ENCODE results near the gene ALPK3. TPM values are rescaled to one million over a fixed set of nuclear protein-coding genes. Genes with fewer than 3 reads are reported as not detected.

Gene ALPK3
- total RNA-seq: 0.11 and 0.25 TPM in 2 replicates

GRCh38 chr15:84816694-84817465, at the start of gene ALPK3:
ALPK3 (plus strand) TSS chr15:84817356; CDS start chr15:84817453, 97 bp downstream.

GRCh38 chr15:84883916-84884781, 67.0 kb downstream of the ALPK3 start, which contains the start of gene SLC28A1:
SLC28A1 (plus strand) TSS chr15:84884662; CDS start chr15:84887761, 3,099 bp downstream.

Other genes starting within 250 kb of the ALPK3 start
- gene ZSCAN2, start 216.3 kb upstream of the ALPK3 start, total RNA-seq: 7.4 and 8.1 TPM in 2 replicates
- gene WDR73, start 163.1 kb upstream of the ALPK3 start, total RNA-seq: 30.4 and 32.2 TPM in 2 replicates
- gene NMB, start 159.2 kb upstream of the ALPK3 start, total RNA-seq: 3.6 and 4.0 TPM in 2 replicates
- gene SEC11A, start 101.2 kb upstream of the ALPK3 start, total RNA-seq: 277 and 309 TPM in 2 replicates
- gene ZNF592, start 68.8 kb upstream of the ALPK3 start, total RNA-seq: 3.3 and 3.7 TPM in 2 replicates
- gene SLC28A1, start 67.3 kb downstream of the ALPK3 start, total RNA-seq: under 0.01 and 0.12 TPM in 2 replicates
- gene PDE8A, start 164.5 kb downstream of the ALPK3 start, total RNA-seq: 26.7 and 27.9 TPM in 2 replicates